Left ventricle myocardium inferior (tissue), 1 donor: Measurements from ENCODE around the gene CHST8. TPM values are rescaled to one million over a fixed set of nuclear protein-coding genes. Genes with fewer than 3 reads are reported as not detected.

Experiments
- DNase-seq: peaks from one replicate; pipeline ENCODE4 v3.0.0-alpha.2; 2020
- H3K27ac ChIP-seq: fragments of 200-600 bp; replicated peaks from 2 replicates; pipeline ENCODE4 v1.8.0; 2021
- H3K27me3 ChIP-seq: fragments of 200-600 bp; 2 replicates; pipeline ENCODE4 v1.8.0; 2021; ENCODE audit warnings: low read depth
- H3K36me3 ChIP-seq: fragments of 200-600 bp; 2 replicates; pipeline ENCODE4 v1.8.0; 2021
- H3K4me1 ChIP-seq: fragments of 200-600 bp; 2 replicates; pipeline ENCODE4 v1.8.0; 2021
- H3K4me3 ChIP-seq: fragments of 200-600 bp; 2 replicates; pipeline ENCODE4 v1.8.0; 2021; ENCODE audit warnings: mild to moderate bottlenecking, moderate library complexity
- H3K9me3 ChIP-seq: fragments of 200-600 bp; replicated peaks from 2 replicates; pipeline ENCODE4 v1.8.0; 2021
- intact Hi-C: fragments of 100-400 bp; cut with micrococcal nuclease; formaldehyde crosslinking; loops from one replicate; pipeline ENCODE4 v1.11.0; 2022
- total RNA-seq: library from RNA; stranded (reverse); fragmentation: NEBNext Ultra II Directional; extraction: Animal tissue kit (Norgen Biotek cat#: 25700); gene quantifications from one replicate; pipeline ENCODE4 v1.2.1, GENCODE V29; 2021
- TF ChIP-seq, protein P1 (sequence below): fragments of 200-600 bp; IDR thresholded peaks from 2 replicates; pipeline ENCODE4 v1.8.0; 2021; ENCODE audit warnings: antibody characterized with exemption, mild to moderate bottlenecking, borderline replicate concordance
- donor health status: DM: no; HTN: yes; CAD: no; lungs with severe emphysema.

Gene CHST8
- total RNA-seq, 1 donor from 2014 or later: 0.14 TPM

DNA sequence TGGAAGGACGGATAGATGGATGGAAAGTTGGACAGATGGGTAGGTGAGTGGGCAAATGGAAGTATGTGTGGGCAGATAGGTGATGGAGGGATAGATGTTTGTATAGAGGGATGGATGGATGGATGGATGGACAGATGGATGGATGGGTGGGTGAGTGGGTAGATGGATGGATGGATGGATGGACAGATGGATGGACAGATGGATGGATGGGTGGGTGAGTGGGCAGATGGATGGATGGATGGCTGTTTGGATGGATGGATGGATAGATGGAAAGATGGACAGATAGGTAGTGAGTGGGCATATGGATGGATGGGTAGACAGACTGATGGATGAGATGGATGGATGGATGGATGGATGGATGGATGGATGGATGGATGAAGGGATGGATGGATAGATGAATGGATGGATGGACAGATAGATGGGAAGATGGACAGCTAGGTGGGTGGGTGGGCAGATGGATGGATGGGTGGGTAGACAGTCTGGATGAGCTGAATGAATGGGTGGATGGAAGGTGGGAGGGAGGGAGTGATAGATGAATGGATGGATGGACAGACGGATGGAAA is 100.1 kb downstream of the CHST8 start:
- TF ChIP-seq, protein P1, sequence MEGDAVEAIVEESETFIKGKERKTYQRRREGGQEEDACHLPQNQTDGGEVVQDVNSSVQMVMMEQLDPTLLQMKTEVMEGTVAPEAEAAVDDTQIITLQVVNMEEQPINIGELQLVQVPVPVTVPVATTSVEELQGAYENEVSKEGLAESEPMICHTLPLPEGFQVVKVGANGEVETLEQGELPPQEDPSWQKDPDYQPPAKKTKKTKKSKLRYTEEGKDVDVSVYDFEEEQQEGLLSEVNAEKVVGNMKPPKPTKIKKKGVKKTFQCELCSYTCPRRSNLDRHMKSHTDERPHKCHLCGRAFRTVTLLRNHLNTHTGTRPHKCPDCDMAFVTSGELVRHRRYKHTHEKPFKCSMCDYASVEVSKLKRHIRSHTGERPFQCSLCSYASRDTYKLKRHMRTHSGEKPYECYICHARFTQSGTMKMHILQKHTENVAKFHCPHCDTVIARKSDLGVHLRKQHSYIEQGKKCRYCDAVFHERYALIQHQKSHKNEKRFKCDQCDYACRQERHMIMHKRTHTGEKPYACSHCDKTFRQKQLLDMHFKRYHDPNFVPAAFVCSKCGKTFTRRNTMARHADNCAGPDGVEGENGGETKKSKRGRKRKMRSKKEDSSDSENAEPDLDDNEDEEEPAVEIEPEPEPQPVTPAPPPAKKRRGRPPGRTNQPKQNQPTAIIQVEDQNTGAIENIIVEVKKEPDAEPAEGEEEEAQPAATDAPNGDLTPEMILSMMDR: no peak
- no peak for DNase-seq
- H3K36me3 ChIP-seq: no peaks in the 10 kb centered on the region
- no peaks in the 10 kb centered on the region for H3K9me3 ChIP-seq
- no peak overlapping the region for H3K27ac ChIP-seq
- peaks cover 59% of the 10 kb centered on the region for H3K27me3 ChIP-seq
- intact Hi-C loops: no loop called here
- H3K4me3 ChIP-seq: no peak overlapping the region
- no peaks in the 10 kb centered on the region for H3K4me1 ChIP-seq

DNA sequence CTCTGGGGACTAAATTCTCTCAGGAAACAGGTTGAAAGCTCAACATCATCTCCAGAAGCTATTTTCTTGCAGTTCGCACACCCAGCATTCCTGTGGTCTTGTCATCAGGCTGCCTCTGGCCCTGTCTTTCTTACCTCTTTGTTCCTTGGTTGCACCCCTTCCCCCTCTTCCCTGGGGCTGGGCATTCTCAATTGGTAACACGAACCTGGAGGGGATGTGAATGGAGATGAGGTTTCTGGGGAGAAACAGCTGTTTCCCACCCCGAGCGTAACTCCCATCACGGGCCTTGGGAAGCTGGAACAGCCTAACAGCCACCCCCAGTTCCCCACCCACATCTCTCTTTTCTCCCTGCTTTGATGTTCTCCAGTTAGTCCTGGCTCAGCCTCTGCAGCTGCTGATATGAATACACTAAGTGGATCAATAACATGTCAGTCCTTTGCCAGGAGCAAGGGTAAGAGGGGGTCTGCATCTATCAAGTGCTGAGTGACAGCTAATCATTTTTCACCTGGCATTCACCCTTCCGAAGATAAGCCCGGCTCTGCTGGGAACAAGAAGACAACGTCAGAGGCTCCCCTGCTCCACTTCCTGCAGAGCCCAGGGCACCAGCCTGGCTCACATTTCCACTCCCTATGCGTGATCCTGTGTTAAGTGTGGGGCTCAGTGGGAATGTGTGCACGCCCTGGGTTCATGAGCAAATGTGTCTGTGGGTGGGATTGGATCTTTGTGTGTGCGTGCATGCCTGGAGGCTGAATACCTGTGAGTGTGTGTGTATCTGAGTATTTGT is 100.9 kb downstream of the CHST8 start:
- no peak for DNase-seq
- no peak overlapping the region for H3K4me3 ChIP-seq
- no peaks in the 10 kb centered on the region for H3K36me3 ChIP-seq
- H3K27ac ChIP-seq: no peak overlapping the region
- TF ChIP-seq, protein P1: no peak
- intact Hi-C loops: no loop called here
- H3K27me3 ChIP-seq: peaks cover 67% of the 10 kb centered on the region
- H3K9me3 ChIP-seq: no peaks in the 10 kb centered on the region
- H3K4me1 ChIP-seq: no peaks in the 10 kb centered on the region

DNA sequence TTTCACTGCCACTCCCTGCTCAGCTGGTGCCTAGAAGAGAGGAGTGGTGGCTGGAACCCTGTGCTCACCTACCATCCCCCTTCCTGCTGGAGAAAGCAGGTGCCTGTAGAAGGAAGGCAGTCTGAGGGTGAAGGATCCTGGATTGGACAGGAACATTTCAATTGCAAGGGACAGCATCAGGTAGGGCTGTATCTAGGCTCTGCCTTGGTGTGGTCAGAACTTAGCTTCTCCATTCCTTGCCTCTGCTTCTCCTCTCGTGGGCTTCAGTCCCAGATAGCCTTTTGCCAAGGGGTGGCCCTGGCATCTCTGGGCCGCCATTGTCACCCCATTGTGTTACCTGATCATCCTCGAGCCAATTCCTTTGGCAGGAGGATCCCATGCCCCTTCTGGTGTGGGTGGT is 101.8 kb downstream of the CHST8 start:
- no peaks in the 10 kb centered on the region for H3K36me3 ChIP-seq
- intact Hi-C loops: no loop called here
- peaks cover 67% of the 10 kb centered on the region for H3K27me3 ChIP-seq
- no peaks in the 10 kb centered on the region for H3K4me1 ChIP-seq
- no peak for DNase-seq
- H3K9me3 ChIP-seq: no peaks in the 10 kb centered on the region
- no peak overlapping the region for H3K27ac ChIP-seq
- TF ChIP-seq, protein P1: no peak
- H3K4me3 ChIP-seq: no peak overlapping the region

DNA sequence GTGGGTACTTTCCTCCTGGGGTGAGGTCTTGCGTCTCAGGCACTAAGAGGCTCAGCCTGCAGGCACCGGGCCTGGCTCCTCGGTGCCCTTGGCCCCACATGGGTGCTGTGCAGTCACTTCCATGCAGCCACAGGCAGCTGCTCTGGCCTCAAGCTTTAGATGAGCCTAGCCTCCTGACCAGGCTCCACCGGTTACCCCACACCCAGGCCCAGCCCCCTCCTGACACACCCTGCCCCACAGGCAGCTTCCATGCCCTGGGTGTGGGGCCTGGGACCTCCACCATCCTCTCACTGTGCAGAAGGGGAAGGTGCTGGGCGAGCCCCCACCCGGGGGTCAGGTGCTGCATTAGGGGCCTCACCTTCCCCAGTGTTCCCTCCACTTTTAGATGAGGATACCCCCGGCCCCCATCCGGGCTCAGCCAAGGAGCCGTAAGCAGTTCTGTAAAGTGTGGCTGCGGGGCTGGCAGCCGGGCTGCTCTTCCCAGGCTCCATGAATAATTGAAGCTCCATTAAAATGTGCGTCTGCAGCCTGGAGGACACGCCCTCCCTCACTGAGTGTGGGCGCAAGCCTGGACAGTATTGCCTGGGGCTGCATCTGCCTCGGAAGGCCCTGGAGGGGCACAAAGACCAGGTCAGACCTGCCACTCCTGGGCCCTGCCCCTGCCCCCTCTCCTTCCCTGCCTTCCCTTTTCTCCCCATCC is 102.4 kb downstream of the CHST8 start:
- H3K27ac ChIP-seq: no peak overlapping the region
- peaks cover 70% of the 10 kb centered on the region for H3K27me3 ChIP-seq
- no peaks in the 10 kb centered on the region for H3K36me3 ChIP-seq
- no peak overlapping the region for H3K4me3 ChIP-seq
- TF ChIP-seq, protein P1: no peak
- H3K4me1 ChIP-seq: no peaks in the 10 kb centered on the region
- intact Hi-C loops: no loop called here
- DNase-seq: no peak
- peaks cover 6% of the 10 kb centered on the region for H3K9me3 ChIP-seq

DNA sequence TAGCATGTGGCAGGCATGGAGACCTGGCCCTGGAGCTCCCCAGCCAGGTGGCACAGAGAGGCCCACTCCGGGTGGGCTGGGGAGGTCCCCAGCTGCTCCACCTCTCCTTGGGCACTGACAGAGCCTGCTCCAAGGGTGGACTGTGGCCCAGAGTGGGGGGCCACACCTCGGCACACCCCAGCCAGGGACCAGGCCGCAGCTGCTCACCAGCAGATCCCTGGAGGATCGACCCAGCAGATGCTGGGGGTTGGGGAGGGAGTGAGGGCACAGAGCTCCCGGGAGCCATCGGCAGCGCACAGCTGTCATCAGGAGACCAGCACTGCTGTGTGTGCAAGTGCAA is 102.9 kb downstream of the CHST8 start:
- Histone ChIP-seq H3K27me3 (peaks cover 76% of the 10 kb centered on the region), H3K27ac (no peak overlapping the region), H3K9me3 (peaks cover 8% of the 10 kb centered on the region), H3K36me3 (no peaks in the 10 kb centered on the region), H3K4me1 (no peaks in the 10 kb centered on the region), H3K4me3 (no peak overlapping the region)
- intact Hi-C loops: no loop called here
- TF ChIP-seq, protein P1: no peak
- DNase-seq: no peak
